SU-DHL-6 (cell line): ENCODE measurements around the gene DST.

ENCODE experiments used
- CTCF ChIP-seq: fragments of 200-600 bp; sonication (generic); IDR thresholded peaks from one replicate; pipeline ENCODE4 v1.5.1; 2017; ENCODE audit warnings: antibody characterized with exemption, mild to moderate bottlenecking, low read length, moderate library complexity; ENCODE audit not compliant: insufficient read depth, poor library complexity, severe bottlenecking
- EZH2phosphoT487 ChIP-seq: fragments of 200-600 bp; sonication (generic), shearing (Covaris generic); conservative IDR thresholded peaks from 2 replicates; pipeline ENCODE4 v1.6.1; 2018; ENCODE audit warnings: mild to moderate bottlenecking, antibody characterized with exemption, low read length, moderate library complexity, mixed read lengths

DNA sequence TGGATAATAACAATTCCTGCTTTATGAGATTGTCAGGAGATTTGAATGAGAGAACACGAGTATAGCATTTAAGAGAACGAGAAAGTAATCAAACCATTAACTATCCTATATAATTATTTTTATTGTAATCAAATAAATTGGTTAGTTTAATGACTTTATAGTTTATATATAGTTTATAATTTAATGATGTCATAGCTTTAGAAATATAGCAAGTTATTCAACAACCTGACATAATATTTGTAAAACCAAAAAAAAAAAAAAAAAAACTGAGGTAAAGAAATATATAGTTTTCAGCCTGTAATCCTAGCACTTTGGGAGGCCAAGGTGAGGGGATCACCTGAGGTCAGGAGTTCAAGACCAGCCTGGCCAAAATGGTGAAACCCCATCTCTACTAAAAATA is 26.4 kb upstream of the DST start:
- no peak for TF ChIP-seq CTCF
- TF ChIP-seq EZH2phosphoT487 = no peak
